Measurements from ENCODE around the gene HMGB1.

- no peak for TF ChIP-seq EZH2 (IDR thresholded peaks at IDR 0.05; ENCODE audit: low read length, unreplicated experiment)
- no peak for TF ChIP-seq CTCF (conservative IDR thresholded peaks at IDR 0.05; ENCODE audit: low read depth, low read length)
- TF ChIP-seq EZH2phosphoT487 (IDR thresholded peaks at IDR 0.05; ENCODE audit: borderline replicate concordance, low read length), result no peak
These were observed 34.3 kb downstream of the HMGB1 start for GRCh38 chr13:30431269-30431940.
